Trophoblast cell (in vitro differentiated cells and primary cell): ENCODE measurements around the gene RBM47.

Source experiments
- DNase-seq, 2 donors: peaks; one replicate each; pipeline ENCODE4 v3.0.0-alpha.2; 2016
- H2AFZ ChIP-seq: 2 replicates; pipeline ENCODE4 v1.6.1; 2013; ENCODE audit warnings: low read length, moderate library complexity, mild to moderate bottlenecking; ENCODE audit not compliant: insufficient read depth, poor library complexity
- H2AK5ac ChIP-seq: 2 replicates; pipeline ENCODE4 v1.6.1; 2013; ENCODE audit warnings: mild to moderate bottlenecking, low read length
- H2BK120ac ChIP-seq: 2 replicates; pipeline ENCODE4 v1.6.1; 2013; ENCODE audit warnings: low read length, mild to moderate bottlenecking, moderate library complexity; ENCODE audit not compliant: insufficient read depth, poor library complexity
- H2BK12ac ChIP-seq: 2 replicates; pipeline ENCODE4 v1.6.1; 2013; ENCODE audit warnings: mild to moderate bottlenecking, low read length, moderate library complexity
- H2BK5ac ChIP-seq: 2 replicates; pipeline ENCODE4 v1.6.1; 2013; ENCODE audit warnings: low read length, low read depth, moderate library complexity, mild to moderate bottlenecking; ENCODE audit not compliant: poor library complexity
- H3K14ac ChIP-seq: 2 replicates; pipeline ENCODE4 v1.6.1; 2013; ENCODE audit warnings: mild to moderate bottlenecking, low read length
- H3K18ac ChIP-seq: 2 replicates; pipeline ENCODE4 v1.6.1; 2013; ENCODE audit warnings: mild to moderate bottlenecking, low read length
- H3K23ac ChIP-seq: 2 replicates; pipeline ENCODE4 v1.6.1; 2013; ENCODE audit warnings: low read length
- H3K27ac ChIP-seq: 2 replicates; pipeline ENCODE4 v1.5.1; 2013; ENCODE audit warnings: low read depth, mild to moderate bottlenecking, inconsistent platforms, low read length, moderate library complexity
- H3K27me3 ChIP-seq: 2 replicates; pipeline ENCODE4 v1.6.1; 2013; ENCODE audit warnings: inconsistent platforms, mild to moderate bottlenecking, low read length, moderate library complexity; ENCODE audit not compliant: insufficient read depth
- H3K36me3 ChIP-seq, 2 experiments: 1 replicate in 1 of 2; 2 replicates in 1 of 2; pipeline ENCODE4 v1.6.1; 2013; ENCODE audit warnings: low read length in 2 of 2, mild to moderate bottlenecking in 2 of 2, moderate library complexity in 1 of 2; ENCODE audit not compliant: insufficient read depth in 2 of 2, control insufficient read depth in 1 of 2
- H3K4ac ChIP-seq: 2 replicates; pipeline ENCODE4 v1.6.1; 2013; ENCODE audit warnings: low read depth, mild to moderate bottlenecking, low read length, moderate library complexity
- H3K4me1 ChIP-seq, 2 experiments: 1 replicate in 1 of 2; 2 replicates in 1 of 2; pipeline ENCODE4 v1.6.1; 2013; ENCODE audit warnings: low read length in 2 of 2, mild to moderate bottlenecking in 2 of 2, moderate library complexity in 1 of 2; ENCODE audit not compliant: insufficient read depth in 2 of 2, control insufficient read depth in 1 of 2
- H3K4me2 ChIP-seq: 2 replicates; pipeline ENCODE4 v1.6.1; 2013; ENCODE audit warnings: inconsistent platforms, mild to moderate bottlenecking, low read length, moderate library complexity
- H3K4me3 ChIP-seq: 2 replicates; pipeline ENCODE4 v1.5.1; 2013; ENCODE audit warnings: mild to moderate bottlenecking, low read depth, low read length, inconsistent platforms
- H3K79me1 ChIP-seq: one replicate; pipeline ENCODE4 v1.6.1; 2013; ENCODE audit warnings: low read length
- H3K79me2 ChIP-seq: 2 replicates; pipeline ENCODE4 v1.6.1; 2013; ENCODE audit warnings: low read length, mild to moderate bottlenecking; ENCODE audit not compliant: control insufficient read depth, insufficient read depth, poor library complexity
- H3K9ac ChIP-seq: 2 replicates; pipeline ENCODE4 v1.6.1; 2013; ENCODE audit warnings: mild to moderate bottlenecking, low read length
- H3K9me3 ChIP-seq: 2 replicates; pipeline ENCODE4 v1.6.1; 2013; ENCODE audit warnings: low read depth, mild to moderate bottlenecking, control low read depth, inconsistent platforms, low read length; ENCODE audit not compliant: insufficient read depth
- H4K12ac ChIP-seq: 2 replicates; pipeline ENCODE4 v1.6.1; 2013; ENCODE audit warnings: low read depth, mild to moderate bottlenecking, low read length, moderate library complexity
- H4K8ac ChIP-seq: 2 replicates; pipeline ENCODE4 v1.6.1; 2013; ENCODE audit warnings: low read depth, mild to moderate bottlenecking, low read length, moderate library complexity
- H4K91ac ChIP-seq: one replicate; pipeline ENCODE4 v1.6.1; 2013; ENCODE audit warnings: low read depth, mild to moderate bottlenecking, low read length, moderate library complexity
- WGBS: extraction: QIAGEN DNeasy Blood & Tissue Kit; methylation state at CpG from one replicate; pipeline ENCODE4 v1.1.7; 2013; ENCODE audit warnings: missing lambda C conversion rate; ENCODE audit not compliant: insufficient read length, insufficient coverage; ENCODE audit errors: extremely low coverage; 5-methylcytosine and 5-hydroxymethylcytosine counted together

Gene RBM47

DNA sequence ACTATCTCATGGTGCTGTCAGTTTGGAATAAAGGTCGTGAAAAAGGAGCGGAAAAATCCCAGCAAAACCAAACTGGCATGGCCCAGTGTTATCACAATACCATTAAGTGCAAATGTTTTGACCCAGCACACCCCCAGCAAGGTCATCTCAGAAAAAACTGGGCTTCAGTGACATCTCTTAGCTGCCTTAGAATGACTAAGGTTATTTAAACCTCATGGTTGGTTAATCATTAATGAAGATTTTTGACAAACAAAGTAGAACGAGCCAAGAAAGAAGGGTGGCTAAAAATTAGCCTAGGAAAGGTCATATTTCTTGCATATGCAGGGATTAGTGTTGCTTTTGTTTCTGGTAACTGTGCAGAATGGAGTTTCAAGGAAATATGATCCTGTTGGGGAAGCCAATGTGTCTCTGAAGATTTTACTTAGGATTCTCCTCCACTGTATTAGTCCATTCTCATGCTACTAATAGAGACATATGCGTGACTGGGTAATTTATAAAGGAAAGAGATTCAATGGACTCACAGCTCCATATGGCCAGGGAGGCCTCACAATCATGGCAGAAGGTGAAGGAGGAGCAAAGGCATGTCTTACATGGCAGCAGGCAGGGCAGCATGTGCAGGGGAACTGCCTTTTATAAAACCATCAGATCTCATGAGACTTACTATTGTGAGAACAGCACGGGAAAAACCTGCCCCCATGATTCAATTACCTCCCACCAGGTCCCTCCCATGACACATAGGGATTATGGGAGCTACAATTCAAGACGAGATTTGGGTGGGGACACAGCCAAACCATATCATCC, 211.0 kb downstream of the RBM47 start:
- H3K4me2 ChIP-seq = no peak overlapping the region
- no peak overlapping the region for H4K8ac ChIP-seq
- no peak overlapping the region for H3K9ac ChIP-seq

DNA sequence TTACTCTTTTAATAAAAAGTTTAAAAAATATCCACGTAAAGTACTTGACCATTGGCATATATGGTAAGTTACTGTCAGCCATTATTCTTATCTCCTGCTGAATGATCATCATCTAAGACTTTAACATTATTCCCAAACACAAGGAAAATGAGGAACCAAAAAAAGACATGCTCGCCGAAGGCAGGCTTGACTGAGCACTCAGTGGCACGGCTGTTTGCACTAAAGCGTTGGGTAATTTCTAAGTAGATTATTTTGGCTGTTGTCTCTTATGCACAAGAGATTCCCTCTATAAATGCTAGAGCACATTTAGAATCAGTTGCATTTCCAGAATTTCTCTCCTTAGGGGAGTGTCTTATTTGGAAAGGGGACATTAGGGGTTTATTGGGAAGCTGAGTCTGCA, 211.7 kb downstream of the RBM47 start:
- no CpG with 5 or more reads among the region's 5 CpGs for WGBS
- H3K18ac ChIP-seq = no peak overlapping the region
- H2AFZ ChIP-seq = no peak overlapping the region
- H3K4me1 ChIP-seq = no peaks in the 10 kb centered on the region
- no peak overlapping the region for H2BK120ac ChIP-seq
- no peak overlapping the region for H4K8ac ChIP-seq
- H3K4me3 ChIP-seq = no peak overlapping the region
- no peaks in the 10 kb centered on the region for H3K79me2 ChIP-seq
- H3K27me3 ChIP-seq = no peaks in the 10 kb centered on the region
- H3K79me1 ChIP-seq = no peaks in the 10 kb centered on the region
- H3K9ac ChIP-seq = no peak overlapping the region
- H2AK5ac ChIP-seq = no peak overlapping the region
- H4K12ac ChIP-seq = no peak overlapping the region
- peaks cover 1 to 3% of the 10 kb centered on the region in 2 experiments for H3K36me3 ChIP-seq
- H4K91ac ChIP-seq = no peak overlapping the region
- H3K23ac ChIP-seq = no peak overlapping the region
- no peak overlapping the region for H3K4me2 ChIP-seq
- no peak for DNase-seq
- no peak overlapping the region for H3K27ac ChIP-seq
- no peak overlapping the region for H3K4ac ChIP-seq
- H3K9me3 ChIP-seq = peaks cover 2% of the 10 kb centered on the region
- H2BK12ac ChIP-seq = no peak overlapping the region
- no peak overlapping the region for H3K14ac ChIP-seq
- no peak overlapping the region for H2BK5ac ChIP-seq

More for the DNA sequence above, 211.0 kb downstream of the RBM47 start:
- DNase-seq = no peak
- Histone ChIP-seq H3K27ac (no peak overlapping the region), H2AFZ (no peak overlapping the region), H3K79me2 (no peaks in the 10 kb centered on the region), H4K12ac (no peak overlapping the region), H3K4me1 (no peaks in the 10 kb centered on the region), H2BK12ac (no peak overlapping the region), H3K4me3 (no peak overlapping the region), H3K14ac (no peak overlapping the region), H2AK5ac (no peak overlapping the region), H3K27me3 (no peaks in the 10 kb centered on the region), H4K91ac (no peak overlapping the region), H3K23ac (no peak overlapping the region), H2BK120ac (no peak overlapping the region), H3K9me3 (peaks cover 2% of the 10 kb centered on the region), H3K18ac (no peak overlapping the region), H3K79me1 (no peaks in the 10 kb centered on the region), H3K4ac (no peak overlapping the region), H3K36me3 (peaks cover 2 to 3% of the 10 kb centered on the region in 2 experiments), H2BK5ac (no peak overlapping the region)
- WGBS = no CpG with 5 or more reads among the region's 6 CpGs

GRCh38 chr4:40414673-40415072, 215.0 kb downstream of the RBM47 start:
- H3K4me2 ChIP-seq = no peak overlapping the region
- no peak overlapping the region for H3K4me3 ChIP-seq
- no peak overlapping the region for H3K23ac ChIP-seq
- H3K9ac ChIP-seq = no peak overlapping the region
- H3K79me1 ChIP-seq = no peaks in the 10 kb centered on the region
- no peak overlapping the region for H2BK5ac ChIP-seq
- H3K18ac ChIP-seq = no peak overlapping the region
- no peak overlapping the region for H3K14ac ChIP-seq
- H3K9me3 ChIP-seq = peaks cover 2% of the 10 kb centered on the region
- H3K4me1 ChIP-seq = no peaks in the 10 kb centered on the region
- H2AFZ ChIP-seq = no peak overlapping the region
- no peak overlapping the region for H4K12ac ChIP-seq
- no peak overlapping the region for H4K91ac ChIP-seq
- H3K27me3 ChIP-seq = no peaks in the 10 kb centered on the region
- no peak overlapping the region for H4K8ac ChIP-seq
- no peak overlapping the region for H3K27ac ChIP-seq
- H2AK5ac ChIP-seq = no peak overlapping the region
- H3K4ac ChIP-seq = no peak overlapping the region
- no CpG with 5 or more reads among the region's 3 CpGs for WGBS
- no peaks in the 10 kb centered on the region for H3K79me2 ChIP-seq
- no peak overlapping the region for H2BK12ac ChIP-seq
- no peak overlapping the region for H2BK120ac ChIP-seq
- peaks cover 0 to 3% of the 10 kb centered on the region in 2 experiments for H3K36me3 ChIP-seq
- DNase-seq = no peak

GRCh38 chr4:40412866-40413795, 216.5 kb downstream of the RBM47 start:
- no peak overlapping the region for H2BK120ac ChIP-seq
- no peak overlapping the region for H3K14ac ChIP-seq
- H3K4me2 ChIP-seq = no peak overlapping the region
- H3K9ac ChIP-seq = no peak overlapping the region
- no peaks in the 10 kb centered on the region for H3K27me3 ChIP-seq
- no peak overlapping the region for H3K4me3 ChIP-seq
- no peak overlapping the region for H3K27ac ChIP-seq
- H3K23ac ChIP-seq = no peak overlapping the region
- no peak overlapping the region for H2BK12ac ChIP-seq
- H3K9me3 ChIP-seq = no peaks in the 10 kb centered on the region
- no peak overlapping the region for H4K91ac ChIP-seq
- H3K4ac ChIP-seq = no peak overlapping the region
- no peaks in the 10 kb centered on the region for H3K79me2 ChIP-seq
- no peak overlapping the region for H4K8ac ChIP-seq
- no peaks in the 10 kb centered on the region for H3K4me1 ChIP-seq
- H3K79me1 ChIP-seq = no peaks in the 10 kb centered on the region
- no peak overlapping the region for H2AK5ac ChIP-seq
- no CpG with 5 or more reads among the region's 10 CpGs for WGBS
- no peak overlapping the region for H3K18ac ChIP-seq
- peak in 1 of 2 donors; percentile 82 for DNase-seq
- H2BK5ac ChIP-seq = no peak overlapping the region
- H4K12ac ChIP-seq = no peak overlapping the region
- no peaks in the 10 kb centered on the region for H3K36me3 ChIP-seq
- no peak overlapping the region for H2AFZ ChIP-seq
